ENCODE measurements around the gene DCUN1D3. TPM values are rescaled to one million over a fixed set of nuclear protein-coding genes. Genes with fewer than 3 reads are reported as not detected.

Gene DCUN1D3
- total and polyA plus RNA-seq, 7 donors: 3.0 to 21.6 (median 10.8) TPM

GRCh38 chr16:20859699-20860098, 40.5 kb downstream of the DCUN1D3 start:
- H3K27ac ChIP-seq: peak overlapping the region in 1 of 4 donors; percentile 1
- 87 to 88% methylated on average over 4 of the region's 4 CpGs for WGBS, 2 donors
- no peak for DNase-seq
- peaks cover 2 to 41% (median 15%) of the 10 kb centered on the region in 4 donors for H3K36me3 ChIP-seq
- no peak overlapping the region for H3K4me3 ChIP-seq
- intact Hi-C loops (cut with DNase I): no loop called here
- H3K9me3 ChIP-seq: no peaks in the 10 kb centered on the region
- TF ChIP-seq, protein P1, sequence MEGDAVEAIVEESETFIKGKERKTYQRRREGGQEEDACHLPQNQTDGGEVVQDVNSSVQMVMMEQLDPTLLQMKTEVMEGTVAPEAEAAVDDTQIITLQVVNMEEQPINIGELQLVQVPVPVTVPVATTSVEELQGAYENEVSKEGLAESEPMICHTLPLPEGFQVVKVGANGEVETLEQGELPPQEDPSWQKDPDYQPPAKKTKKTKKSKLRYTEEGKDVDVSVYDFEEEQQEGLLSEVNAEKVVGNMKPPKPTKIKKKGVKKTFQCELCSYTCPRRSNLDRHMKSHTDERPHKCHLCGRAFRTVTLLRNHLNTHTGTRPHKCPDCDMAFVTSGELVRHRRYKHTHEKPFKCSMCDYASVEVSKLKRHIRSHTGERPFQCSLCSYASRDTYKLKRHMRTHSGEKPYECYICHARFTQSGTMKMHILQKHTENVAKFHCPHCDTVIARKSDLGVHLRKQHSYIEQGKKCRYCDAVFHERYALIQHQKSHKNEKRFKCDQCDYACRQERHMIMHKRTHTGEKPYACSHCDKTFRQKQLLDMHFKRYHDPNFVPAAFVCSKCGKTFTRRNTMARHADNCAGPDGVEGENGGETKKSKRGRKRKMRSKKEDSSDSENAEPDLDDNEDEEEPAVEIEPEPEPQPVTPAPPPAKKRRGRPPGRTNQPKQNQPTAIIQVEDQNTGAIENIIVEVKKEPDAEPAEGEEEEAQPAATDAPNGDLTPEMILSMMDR (IDR thresholded peaks at IDR 0.05): no peak
- no peak for TF ChIP-seq POLR2AphosphoS5 (IDR thresholded peaks at IDR 0.05)
- TF ChIP-seq POLR2A (IDR thresholded peaks at IDR 0.05): no peak
- no peak for TF ChIP-seq EP300 (IDR thresholded peaks at IDR 0.05)
- H3K27me3 ChIP-seq: no peaks in the 10 kb centered on the region
- peaks cover 0 to 40% (median 24%) of the 10 kb centered on the region in 4 donors for H3K4me1 ChIP-seq

GRCh38 chr16:20859229-20859628, 40.9 kb downstream of the DCUN1D3 start:
- intact Hi-C loops (cut with DNase I): no loop called here
- Histone ChIP-seq H3K9me3 (no peaks in the 10 kb centered on the region), H3K27ac (no peak overlapping the region), H3K4me3 (no peak overlapping the region), H3K4me1 (peaks cover 0 to 42% (median 22%) of the 10 kb centered on the region in 4 donors), H3K27me3 (no peaks in the 10 kb centered on the region), H3K36me3 (peaks cover 2 to 44% (median 15%) of the 10 kb centered on the region in 4 donors)
- WGBS, 2 donors: 95 to 97% methylated on average over 3 of the region's 3 CpGs
- DNase-seq: no peak
- TF ChIP-seq EP300 (IDR thresholded peaks at IDR 0.05) (no peak), POLR2AphosphoS5 (IDR thresholded peaks at IDR 0.05) (no peak), POLR2A (IDR thresholded peaks at IDR 0.05) (no peak)
- TF ChIP-seq, protein P1 (IDR thresholded peaks at IDR 0.05): no peak

GRCh38 chr16:20857281-20857680, 42.9 kb downstream of the DCUN1D3 start:
- H3K9me3 ChIP-seq: no peaks in the 10 kb centered on the region
- H3K4me3 ChIP-seq: no peak overlapping the region
- H3K27ac ChIP-seq: no peak overlapping the region
- H3K27me3 ChIP-seq: no peaks in the 10 kb centered on the region
- peaks cover 0 to 44% (median 35%) of the 10 kb centered on the region in 4 donors for H3K4me1 ChIP-seq
- 90 to 96% methylated on average over 2 of the region's 2 CpGs for WGBS, 2 donors
- intact Hi-C loops (cut with DNase I): no loop called here
- TF ChIP-seq POLR2A (IDR thresholded peaks at IDR 0.05) (no peak), EP300 (IDR thresholded peaks at IDR 0.05) (no peak)
- H3K36me3 ChIP-seq: peaks cover 1 to 43% (median 15%) of the 10 kb centered on the region in 4 donors
- no peak for DNase-seq

GRCh38 chr16:20854963-20855362, 45.2 kb downstream of the DCUN1D3 start:
- TF ChIP-seq EP300 (IDR thresholded peaks at IDR 0.05) (no peak), POLR2A (IDR thresholded peaks at IDR 0.05) (no peak), POLR2AphosphoS5 (IDR thresholded peaks at IDR 0.05) (no peak)
- TF ChIP-seq, protein P1 (IDR thresholded peaks at IDR 0.05): no peak
- Histone ChIP-seq H3K27me3 (no peaks in the 10 kb centered on the region), H3K4me1 (peaks cover 0 to 55% (median 46%) of the 10 kb centered on the region in 4 donors), H3K36me3 (peaks cover 0 to 20% (median 7%) of the 10 kb centered on the region in 4 donors), H3K4me3 (no peak overlapping the region), H3K27ac (no peak overlapping the region), H3K9me3 (no peaks in the 10 kb centered on the region)
- DNase-seq: no peak
- 92 to 94% methylated on average over 2 of the region's 2 CpGs for WGBS, 2 donors
- intact Hi-C loops (cut with DNase I): loop anchor here (5.0 kb wide), 1 partner anchor 307 kb away; no protein-coding TSS in a partner anchor

- Histone ChIP-seq H3K9me3 (no peaks in the 10 kb centered on the region), H3K4me3 (no peak overlapping the region), H3K27ac (peak overlapping the region in 2 of 4 donors; percentile 84 to 90), H3K36me3 (peaks cover 0 to 12% (median 3%) of the 10 kb centered on the region in 4 donors), H3K27me3 (no peaks in the 10 kb centered on the region), H3K4me1 (peaks cover 0 to 55% (median 45%) of the 10 kb centered on the region in 4 donors)
- intact Hi-C loops (cut with DNase I): loop anchor here (5.0 kb wide), 1 partner anchor 308 kb away; no protein-coding TSS in a partner anchor
- no peak for DNase-seq
- TF ChIP-seq POLR2AphosphoS5 (IDR thresholded peaks at IDR 0.05) (no peak), EP300 (IDR thresholded peaks at IDR 0.05) (no peak), POLR2A (IDR thresholded peaks at IDR 0.05) (no peak)
- TF ChIP-seq, protein P1 (IDR thresholded peaks at IDR 0.05): no peak
- 93 to 96% methylated on average over 3 of the region's 3 CpGs for WGBS, 2 donors
Measured at GRCh38 chr16:20853981-20854620, 46.1 kb downstream of the DCUN1D3 start.
